ENCODE data around the gene NKX3-2. TPM values are rescaled to one million over a fixed set of nuclear protein-coding genes. Genes with fewer than 3 reads are reported as not detected.
"Not testable (repeated sequence)": the region's sequence is repeated elsewhere in the genome, so short reads cannot be mapped to it uniquely, and the experiment has no call there.

Gene NKX3-2
- total RNA-seq, 1 donor from 2014 or later, result not detected

DNA sequence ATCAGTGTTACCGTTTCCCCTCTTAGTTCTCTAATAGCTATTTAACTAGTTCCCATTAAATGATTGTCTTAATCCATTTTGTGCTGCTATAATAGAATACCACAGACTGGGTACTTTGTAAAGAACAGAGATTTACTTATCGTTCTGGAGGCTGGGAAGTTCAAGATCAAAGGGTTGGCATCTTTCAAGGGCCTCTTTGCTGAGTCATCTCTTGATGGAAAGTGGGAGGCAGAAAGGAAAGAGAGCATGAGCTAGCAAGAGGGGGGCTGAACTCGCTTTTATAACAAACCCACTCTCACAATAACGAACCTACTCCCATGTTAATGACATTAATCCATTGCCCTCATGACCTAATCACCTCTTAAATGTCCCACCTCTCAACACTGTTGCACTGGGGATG lies 17.4 kb upstream of the NKX3-2 start:
- no peak overlapping the region for H3K27ac Mint-ChIP-seq
- H3K4me1 Mint-ChIP-seq, result no peaks in the 10 kb centered on the region
- Histone ChIP-seq H3K27me3 (no peaks in the 10 kb centered on the region), H2AFZ (replicated peaks) (no peak overlapping the region), H3K79me2 (ENCODE audit: low read depth) (no peaks in the 10 kb centered on the region), H3K27ac (no peak overlapping the region), H4K20me1 (ENCODE audit: low read depth) (no peaks in the 10 kb centered on the region), H3K4me2 (no peak overlapping the region), H3K9me3 (ENCODE audit: low read depth) (no peaks in the 10 kb centered on the region), H3F3A (ENCODE audit: low read depth) (no peaks in the 10 kb centered on the region), H3K4me3 (no peak overlapping the region), H3K9ac (no peak overlapping the region), H3K4me1 (no peaks in the 10 kb centered on the region), H3K36me3 (no peaks in the 10 kb centered on the region)
- no peaks in the 10 kb centered on the region for H3K27me3 Mint-ChIP-seq (ENCODE audit: insufficient read depth, low read depth)
- DNase-seq (ENCODE audit: low spot score), result no peak
- no peak overlapping the region for H3K4me3 Mint-ChIP-seq
- H3K36me3 Mint-ChIP-seq, result peaks cover 2% of the 10 kb centered on the region
- no peaks in the 10 kb centered on the region for H3K9me3 Mint-ChIP-seq
- TF ChIP-seq EZH2 (IDR thresholded peaks at IDR 0.05) (no peak), EZH2phosphoT487 (IDR thresholded peaks at IDR 0.05) (no peak)
- TF ChIP-seq, protein P1, sequence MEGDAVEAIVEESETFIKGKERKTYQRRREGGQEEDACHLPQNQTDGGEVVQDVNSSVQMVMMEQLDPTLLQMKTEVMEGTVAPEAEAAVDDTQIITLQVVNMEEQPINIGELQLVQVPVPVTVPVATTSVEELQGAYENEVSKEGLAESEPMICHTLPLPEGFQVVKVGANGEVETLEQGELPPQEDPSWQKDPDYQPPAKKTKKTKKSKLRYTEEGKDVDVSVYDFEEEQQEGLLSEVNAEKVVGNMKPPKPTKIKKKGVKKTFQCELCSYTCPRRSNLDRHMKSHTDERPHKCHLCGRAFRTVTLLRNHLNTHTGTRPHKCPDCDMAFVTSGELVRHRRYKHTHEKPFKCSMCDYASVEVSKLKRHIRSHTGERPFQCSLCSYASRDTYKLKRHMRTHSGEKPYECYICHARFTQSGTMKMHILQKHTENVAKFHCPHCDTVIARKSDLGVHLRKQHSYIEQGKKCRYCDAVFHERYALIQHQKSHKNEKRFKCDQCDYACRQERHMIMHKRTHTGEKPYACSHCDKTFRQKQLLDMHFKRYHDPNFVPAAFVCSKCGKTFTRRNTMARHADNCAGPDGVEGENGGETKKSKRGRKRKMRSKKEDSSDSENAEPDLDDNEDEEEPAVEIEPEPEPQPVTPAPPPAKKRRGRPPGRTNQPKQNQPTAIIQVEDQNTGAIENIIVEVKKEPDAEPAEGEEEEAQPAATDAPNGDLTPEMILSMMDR (IDR thresholded peaks at IDR 0.05), result no peak

DNA sequence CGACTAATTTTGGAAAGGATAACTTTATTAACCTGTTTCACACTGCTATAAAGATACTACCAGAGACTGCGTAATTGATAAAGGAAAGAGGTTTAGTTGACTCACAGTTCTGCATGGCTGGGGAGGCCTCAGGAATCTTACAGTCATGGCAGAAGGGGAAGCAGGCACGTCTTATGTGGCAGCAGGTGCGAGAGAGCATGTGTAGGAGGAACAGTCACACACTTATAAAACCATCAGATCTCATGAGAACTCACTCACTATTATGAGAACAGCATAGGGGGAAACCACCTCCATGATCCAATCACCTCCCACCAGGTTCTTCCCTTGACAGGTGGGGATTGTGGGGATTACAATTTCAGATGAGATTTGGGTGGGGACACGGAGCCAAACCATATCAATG lies 15.8 kb upstream of the NKX3-2 start:
- not testable (repeated sequence) for H3K9me3 ChIP-seq (ENCODE audit: low read depth); H4K20me1 ChIP-seq (ENCODE audit: low read depth); H3K79me2 ChIP-seq (ENCODE audit: low read depth); H3K4me1 ChIP-seq; H3K36me3 ChIP-seq; DNase-seq (ENCODE audit: low spot score); H3F3A ChIP-seq (ENCODE audit: low read depth); H2AFZ ChIP-seq (replicated peaks); H3K4me2 ChIP-seq; H3K27me3 ChIP-seq; H3K27me3 Mint-ChIP-seq (ENCODE audit: insufficient read depth, low read depth); H3K9me3 Mint-ChIP-seq; H3K4me3 ChIP-seq; H3K4me3 Mint-ChIP-seq; H3K27ac Mint-ChIP-seq; H3K9ac ChIP-seq; H3K27ac ChIP-seq; H3K4me1 Mint-ChIP-seq; H3K36me3 Mint-ChIP-seq

DNA sequence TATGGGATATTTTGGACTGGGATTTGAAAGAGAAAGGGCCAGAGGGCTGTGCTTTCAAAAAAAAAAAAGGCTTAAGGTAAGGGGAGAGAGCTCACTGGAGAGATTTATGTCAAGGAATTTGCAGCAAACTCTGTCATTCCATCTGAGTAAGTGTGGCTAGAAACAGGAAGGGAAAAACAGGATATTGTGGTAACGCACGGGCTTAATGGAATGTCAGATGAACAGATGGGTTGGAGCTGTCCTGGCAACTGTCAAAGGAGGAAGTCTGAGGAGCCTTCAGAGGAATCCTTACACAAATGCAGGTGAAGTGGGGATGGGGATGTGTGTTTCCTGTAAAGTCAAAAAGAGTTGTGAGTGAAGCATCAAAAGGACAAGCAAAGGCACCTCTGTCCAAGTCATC lies 15.1 kb upstream of the NKX3-2 start:
- Histone ChIP-seq H3K4me3 (no peak overlapping the region), H3K9ac (no peak overlapping the region), H3K27ac (no peak overlapping the region), H3K36me3 (no peaks in the 10 kb centered on the region), H3K27me3 (no peaks in the 10 kb centered on the region), H4K20me1 (ENCODE audit: low read depth) (no peaks in the 10 kb centered on the region), H3K79me2 (ENCODE audit: low read depth) (no peaks in the 10 kb centered on the region), H2AFZ (replicated peaks) (no peak overlapping the region), H3K4me2 (no peak overlapping the region), H3K9me3 (ENCODE audit: low read depth) (no peaks in the 10 kb centered on the region), H3K4me1 (no peaks in the 10 kb centered on the region), H3F3A (ENCODE audit: low read depth) (no peaks in the 10 kb centered on the region)
- H3K4me1 Mint-ChIP-seq, result no peaks in the 10 kb centered on the region
- no peak for DNase-seq (ENCODE audit: low spot score)
- no peaks in the 10 kb centered on the region for H3K27me3 Mint-ChIP-seq (ENCODE audit: insufficient read depth, low read depth)
- TF ChIP-seq EZH2phosphoT487 (IDR thresholded peaks at IDR 0.05) (no peak), EZH2 (IDR thresholded peaks at IDR 0.05) (no peak)
- H3K4me3 Mint-ChIP-seq, result no peak overlapping the region
- no peak overlapping the region for H3K27ac Mint-ChIP-seq
- no peaks in the 10 kb centered on the region for H3K9me3 Mint-ChIP-seq
- H3K36me3 Mint-ChIP-seq, result no peaks in the 10 kb centered on the region

DNA sequence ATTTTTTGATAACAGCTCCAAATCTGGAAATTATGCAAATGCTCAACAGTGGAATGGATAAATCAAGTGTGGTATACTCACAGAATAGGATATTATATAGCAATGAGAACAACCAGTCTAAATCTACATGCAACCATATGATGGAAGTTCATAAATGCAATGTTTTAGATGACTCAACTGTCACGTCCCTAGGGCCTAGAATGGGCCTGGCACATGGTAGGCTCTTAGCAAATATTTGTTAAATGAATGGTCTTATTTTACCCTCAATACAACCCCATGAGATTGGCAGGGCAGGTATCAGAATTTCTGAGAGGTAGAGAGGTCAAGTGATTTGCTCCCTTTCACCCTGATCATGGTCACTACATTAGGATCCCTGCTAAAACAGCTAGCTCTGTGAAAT lies 14.6 kb upstream of the NKX3-2 start:
- DNase-seq (ENCODE audit: low spot score), result no peak
- Mint-ChIP-seq H3K27ac (no peak overlapping the region), H3K9me3 (no peaks in the 10 kb centered on the region), H3K27me3 (ENCODE audit: insufficient read depth, low read depth) (no peaks in the 10 kb centered on the region), H3K4me1 (no peaks in the 10 kb centered on the region), H3K4me3 (no peak overlapping the region), H3K36me3 (no peaks in the 10 kb centered on the region)
- TF ChIP-seq EZH2phosphoT487 (IDR thresholded peaks at IDR 0.05), result no peak
- TF ChIP-seq, protein P1 (IDR thresholded peaks at IDR 0.05), result no peak
- Histone ChIP-seq H3K27me3 (no peaks in the 10 kb centered on the region), H3K9me3 (ENCODE audit: low read depth) (no peaks in the 10 kb centered on the region), H3K4me1 (no peaks in the 10 kb centered on the region), H3K36me3 (no peaks in the 10 kb centered on the region), H3F3A (ENCODE audit: low read depth) (no peaks in the 10 kb centered on the region), H3K27ac (no peak overlapping the region), H3K79me2 (ENCODE audit: low read depth) (no peaks in the 10 kb centered on the region), H3K4me2 (no peak overlapping the region), H3K4me3 (no peak overlapping the region), H2AFZ (replicated peaks) (no peak overlapping the region), H4K20me1 (ENCODE audit: low read depth) (no peaks in the 10 kb centered on the region), H3K9ac (no peak overlapping the region)

Measured in neural progenitor cell (in vitro differentiated cells).